ENCODE data around the gene TCF7L1. TPM values are rescaled to one million over a fixed set of nuclear protein-coding genes. Genes with fewer than 3 reads are reported as not detected.
"Not testable (repeated sequence)": the region's sequence is repeated elsewhere in the genome, so short reads cannot be mapped to it uniquely, and the experiment has no call there.

TCF7L1 gene
- polyA plus RNA-seq, 3 donors: 56.7 to 62.1 (median 58.2) TPM

DNA sequence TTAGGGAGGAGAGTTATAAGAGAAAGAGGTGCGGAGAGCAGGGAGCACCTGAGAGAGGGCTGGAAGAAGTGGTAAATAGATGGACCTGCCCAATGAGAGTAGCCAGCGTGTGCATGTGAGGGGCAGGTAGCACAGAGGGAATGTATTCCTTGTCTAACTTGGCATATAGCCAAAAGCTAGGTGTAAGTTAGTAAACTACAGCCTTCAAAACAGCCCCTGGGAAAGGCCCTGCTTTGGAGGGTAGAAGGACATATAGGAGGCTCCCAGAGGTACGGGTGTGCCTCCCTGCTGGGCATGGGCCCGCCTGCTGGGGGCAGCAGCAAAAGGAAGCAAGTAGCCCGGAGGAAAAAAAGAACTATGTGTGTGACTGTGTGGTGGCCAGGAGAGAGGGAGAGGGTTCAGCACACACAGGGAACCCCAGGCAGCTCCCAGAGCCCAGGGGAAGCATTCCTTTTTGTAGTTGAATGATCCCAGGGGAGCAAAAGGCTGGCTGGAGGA is 48.0 kb downstream of the TCF7L1 start:
- DNase-seq: no peak

DNA sequence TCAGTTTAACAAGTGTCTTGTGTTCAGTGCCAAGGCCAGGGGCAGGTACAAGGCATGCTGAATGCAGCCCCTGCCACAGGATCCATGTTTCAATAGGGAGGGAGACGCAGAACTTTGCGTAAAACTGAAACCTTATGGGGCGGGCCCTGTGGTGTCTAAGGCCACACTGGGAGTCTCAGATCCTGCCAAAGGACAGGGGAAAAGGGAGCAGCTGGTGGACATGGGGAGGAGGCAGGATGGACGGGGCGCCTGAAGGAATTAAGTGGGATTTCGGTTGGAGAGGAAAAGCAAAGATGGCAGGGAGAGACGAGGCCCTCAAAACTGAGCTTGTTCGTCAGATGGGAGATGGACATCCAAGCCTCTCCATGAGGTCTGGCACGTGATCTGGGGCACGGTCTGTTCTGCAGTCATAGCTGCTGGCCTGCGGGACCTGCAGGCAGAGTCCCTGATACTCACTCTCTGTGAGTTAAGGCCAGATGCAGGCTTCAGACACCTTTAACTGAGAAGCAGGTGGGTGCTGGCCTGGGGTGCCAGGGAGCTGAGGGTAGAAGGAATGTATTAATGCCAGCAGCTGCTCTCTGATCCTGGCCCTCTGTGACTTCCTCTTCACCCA is 48.8 kb downstream of the TCF7L1 start:
- DNase-seq: no peak

DNA sequence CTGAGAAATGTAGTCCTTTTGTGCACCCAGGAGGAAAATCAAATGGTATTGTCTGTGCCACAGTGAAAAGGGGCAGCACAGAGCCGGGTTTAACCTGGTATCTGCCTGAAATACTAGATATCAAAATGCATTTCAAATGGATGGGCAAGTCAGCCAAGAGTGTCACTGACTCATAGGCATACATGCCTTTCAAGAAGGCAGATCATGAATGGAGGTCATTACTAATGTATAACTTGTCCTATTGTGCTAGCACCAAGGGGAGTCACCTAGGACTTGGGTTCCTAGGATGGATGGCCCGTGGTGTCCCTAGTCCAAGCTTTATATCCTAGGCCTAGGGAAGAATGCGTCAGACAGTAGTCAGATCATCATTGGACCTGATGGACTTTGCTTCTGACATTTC is 49.9 kb downstream of the TCF7L1 start:
- no peak for DNase-seq

DNA sequence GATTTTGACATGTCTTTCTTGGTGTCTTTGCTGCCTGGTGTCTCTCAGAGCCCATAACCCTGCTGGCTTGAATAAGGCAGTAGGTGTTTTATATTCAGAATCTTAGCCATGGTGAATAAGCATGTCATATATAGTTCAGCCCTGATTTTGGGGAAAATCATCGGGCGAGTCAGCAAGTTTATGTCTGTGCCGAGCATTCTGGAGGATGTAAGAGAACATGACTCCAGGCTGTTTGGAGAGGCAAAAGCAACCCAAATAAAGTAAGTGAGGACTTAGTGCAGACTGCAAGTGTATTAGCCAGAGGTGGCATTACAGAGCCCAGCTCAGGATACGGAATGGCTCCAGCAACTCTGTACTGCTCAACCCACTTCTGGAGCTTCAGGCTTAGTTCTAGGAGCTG is 50.3 kb downstream of the TCF7L1 start:
- DNase-seq: no peak

DNA sequence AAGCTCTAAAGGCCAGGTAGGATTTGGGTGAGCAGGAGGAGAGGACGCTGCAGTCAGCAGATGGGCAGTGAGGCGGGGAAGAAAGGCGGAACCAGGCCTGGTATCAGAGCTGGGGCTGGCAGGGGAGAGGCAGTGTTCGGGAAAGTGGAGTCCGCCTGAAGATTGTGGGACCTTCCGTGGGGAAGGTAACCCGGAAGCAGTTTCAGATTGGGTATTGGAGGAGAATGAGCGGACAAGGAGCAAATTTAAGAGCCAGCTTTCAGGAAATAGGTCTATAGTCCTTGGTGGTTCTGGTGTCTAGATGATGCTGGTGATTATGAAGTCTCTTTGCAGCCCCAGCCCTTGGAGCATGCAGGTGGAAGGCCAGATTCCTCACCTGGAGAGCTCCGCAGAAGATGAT is 51.0 kb downstream of the TCF7L1 start:
- no peak for DNase-seq

DNA sequence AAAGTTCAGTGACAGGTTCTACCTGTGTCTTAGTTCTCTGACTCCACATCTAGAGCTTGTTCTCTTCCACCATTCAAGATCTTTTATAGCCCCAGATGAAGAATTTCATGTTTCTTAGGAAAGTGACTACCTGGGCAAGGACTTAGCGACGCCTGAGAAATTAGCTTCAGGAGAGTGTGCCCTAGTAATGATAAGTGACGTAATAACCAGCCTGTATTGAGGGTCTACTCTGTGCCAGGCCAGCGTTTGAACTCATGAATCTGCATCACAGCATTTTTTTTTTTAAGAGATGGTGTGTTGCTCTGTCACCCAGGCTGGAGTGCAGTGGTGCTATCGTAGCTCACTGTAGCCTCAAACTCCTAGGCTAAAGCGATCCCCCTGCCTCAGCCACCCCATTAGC is 51.8 kb downstream of the TCF7L1 start:
- no peak for DNase-seq

DNA sequence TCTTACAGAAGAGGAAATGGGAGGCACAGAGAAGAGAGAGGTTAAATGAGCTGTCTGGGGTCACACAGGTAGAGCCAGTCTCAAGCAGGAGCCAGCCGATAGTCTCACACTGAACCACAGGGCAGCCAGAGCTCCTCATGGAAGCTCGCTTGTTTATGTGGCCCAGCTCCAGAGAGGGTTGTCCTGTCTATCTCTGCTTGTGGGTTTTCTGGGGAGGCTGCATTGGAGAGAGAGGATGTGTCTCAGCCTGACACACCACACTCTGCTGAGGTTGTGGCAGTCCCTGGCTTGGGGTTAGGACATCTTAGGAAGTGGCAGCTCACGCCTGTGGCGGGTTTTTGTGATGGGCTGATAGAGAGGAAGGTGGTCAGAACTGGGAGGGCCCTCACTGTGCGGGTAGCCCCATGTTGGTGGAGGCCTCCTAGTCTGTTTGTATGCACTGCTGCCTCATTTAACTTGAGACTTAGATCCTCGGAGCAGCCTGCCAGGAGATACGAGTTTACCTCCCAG is 52.3 kb downstream of the TCF7L1 start:
- no peak for DNase-seq

DNA sequence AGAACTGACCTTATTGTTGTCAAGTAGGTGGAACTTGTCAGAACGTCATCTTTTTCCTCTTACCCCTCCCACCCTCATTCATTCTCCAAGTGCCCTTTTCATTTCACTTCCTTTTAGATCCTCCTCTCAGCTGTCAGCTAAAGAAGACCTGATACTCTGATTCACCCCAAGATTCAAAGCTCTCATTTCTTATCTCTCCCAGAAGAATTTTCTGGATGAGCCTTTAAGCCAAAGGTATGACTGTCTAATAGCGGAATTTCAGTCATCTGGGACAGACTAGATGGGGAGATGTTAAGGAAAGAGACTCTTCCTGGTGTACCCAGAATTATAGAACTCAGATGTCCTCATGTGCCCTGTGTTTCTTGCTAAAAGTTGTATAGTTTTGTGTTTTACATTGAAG is 53.9 kb downstream of the TCF7L1 start:
- DNase-seq: no peak

DNA sequence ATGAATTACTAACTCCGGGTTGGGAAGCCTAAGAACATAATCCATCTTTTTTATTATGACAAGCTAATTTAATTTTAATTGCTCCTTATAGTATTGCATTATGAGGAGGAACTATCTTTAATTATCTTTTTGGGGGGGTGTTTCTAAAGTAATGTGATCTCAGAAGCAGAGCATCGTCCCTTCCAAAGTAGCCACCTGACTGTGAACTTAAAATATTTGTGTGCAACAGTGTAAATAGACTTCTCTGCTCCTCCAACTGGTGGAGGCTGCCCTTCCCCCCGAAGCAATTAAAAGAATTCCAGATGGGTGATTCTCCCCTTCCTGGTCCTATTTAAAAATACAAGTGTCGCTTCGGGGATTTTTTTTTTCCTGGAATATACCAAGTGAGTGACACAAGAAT is 55.7 kb downstream of the TCF7L1 start:
- DNase-seq: no peak

DNA sequence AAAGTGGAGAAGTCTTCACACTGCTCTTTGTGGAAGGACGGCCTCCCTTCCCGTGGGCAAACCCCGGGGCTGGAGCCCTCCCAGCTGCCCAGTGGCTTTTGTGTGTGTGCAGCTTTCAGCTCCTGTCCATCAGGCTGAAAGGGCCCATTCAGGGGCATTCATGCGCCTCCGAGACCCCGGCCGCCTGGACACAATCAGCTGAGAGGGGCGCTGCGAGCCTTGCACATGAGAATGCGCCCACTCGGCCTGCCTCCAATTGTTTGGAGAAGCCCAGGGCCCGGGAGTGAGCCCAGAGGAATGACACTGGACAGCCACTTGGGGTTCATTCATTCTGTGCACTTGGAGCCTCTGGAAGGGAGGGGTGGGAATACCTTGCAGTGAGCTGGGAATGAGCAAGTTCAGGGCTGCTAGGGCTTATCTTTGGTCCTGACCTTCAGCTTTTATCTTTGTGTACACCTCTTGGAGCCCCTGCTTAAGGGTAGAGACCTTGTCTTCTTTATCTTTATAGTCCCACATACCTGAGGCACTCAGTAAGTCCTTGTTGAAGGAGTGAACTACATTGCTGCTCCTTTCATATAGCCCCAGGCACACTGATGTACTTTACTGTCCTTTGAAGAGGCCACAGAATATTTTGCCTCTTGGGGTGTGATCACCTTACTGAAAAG is 56.5 kb downstream of the TCF7L1 start:
- DNase-seq: no peak

DNA sequence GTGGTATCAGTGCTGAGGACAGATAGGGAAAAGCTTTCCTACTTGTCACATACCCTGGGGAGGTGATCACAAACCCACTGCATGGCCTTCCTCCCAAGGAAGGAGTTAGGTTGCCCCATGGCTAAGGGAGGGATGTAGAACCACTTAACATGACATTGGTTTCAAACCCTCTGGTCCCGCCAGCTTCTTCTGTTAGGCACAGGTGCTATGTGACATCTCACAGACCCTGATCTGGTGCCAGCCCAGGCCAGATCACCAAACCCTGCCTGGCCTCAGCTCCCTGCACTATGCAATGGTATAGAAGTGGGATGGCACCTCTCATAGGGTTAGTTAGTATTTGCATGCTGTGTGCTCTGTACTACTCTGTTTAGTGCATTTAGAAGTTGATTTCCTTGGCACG is 58.0 kb downstream of the TCF7L1 start:
- DNase-seq: no peak

DNA sequence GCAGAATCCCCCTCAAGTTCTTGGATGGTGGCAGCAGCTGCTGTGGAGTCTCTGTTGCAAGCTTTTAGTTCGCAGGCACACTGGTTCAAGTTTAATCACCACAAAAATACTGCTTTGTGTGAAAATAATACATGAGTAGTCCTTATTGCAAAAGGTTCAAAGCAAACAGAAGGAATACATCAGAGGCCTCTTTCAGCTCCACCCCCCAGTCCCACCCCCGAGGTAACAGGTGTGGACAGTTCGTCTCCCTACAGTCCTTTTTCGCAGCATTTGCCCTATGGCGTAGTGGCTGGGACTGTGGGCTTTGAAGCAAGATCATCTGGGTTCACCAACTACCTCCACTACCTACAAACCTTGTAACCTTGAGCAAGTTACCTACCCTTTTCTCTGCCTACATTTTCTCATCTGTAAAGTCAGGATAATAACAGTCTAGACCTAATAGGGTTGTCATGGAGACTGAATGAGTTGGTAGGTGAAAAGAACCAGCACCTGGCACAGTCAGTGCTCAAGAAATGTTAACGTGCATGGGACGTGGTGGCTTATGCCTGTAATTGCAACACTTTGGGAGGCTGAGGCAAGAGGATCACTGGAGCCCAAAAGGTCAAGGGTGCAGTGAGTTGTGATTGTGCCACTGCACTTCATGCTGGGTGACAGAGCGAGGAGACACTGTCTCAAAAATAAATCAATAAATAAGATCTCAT is 61.7 kb downstream of the TCF7L1 start:
- no peak for DNase-seq

DNA sequence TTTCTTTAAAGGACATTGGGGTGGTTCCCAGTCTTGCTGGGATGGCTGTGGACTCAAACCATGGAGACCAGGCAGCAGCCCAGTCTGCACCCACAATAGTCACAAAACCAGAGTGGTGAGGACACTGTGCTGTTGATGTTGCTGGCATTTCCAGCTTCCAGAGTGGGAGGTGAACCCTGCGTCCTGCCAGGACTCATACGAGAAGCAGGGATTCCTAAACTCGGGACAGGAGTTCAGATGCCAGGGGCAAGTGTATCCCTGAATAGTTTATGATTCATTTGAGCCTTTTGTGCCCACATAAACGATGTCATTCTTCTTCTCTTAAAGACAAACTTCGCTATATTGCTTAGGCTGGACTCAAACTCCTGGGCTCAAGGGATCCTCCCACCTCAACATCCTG is 62.8 kb downstream of the TCF7L1 start:
- no peak for DNase-seq

DNA sequence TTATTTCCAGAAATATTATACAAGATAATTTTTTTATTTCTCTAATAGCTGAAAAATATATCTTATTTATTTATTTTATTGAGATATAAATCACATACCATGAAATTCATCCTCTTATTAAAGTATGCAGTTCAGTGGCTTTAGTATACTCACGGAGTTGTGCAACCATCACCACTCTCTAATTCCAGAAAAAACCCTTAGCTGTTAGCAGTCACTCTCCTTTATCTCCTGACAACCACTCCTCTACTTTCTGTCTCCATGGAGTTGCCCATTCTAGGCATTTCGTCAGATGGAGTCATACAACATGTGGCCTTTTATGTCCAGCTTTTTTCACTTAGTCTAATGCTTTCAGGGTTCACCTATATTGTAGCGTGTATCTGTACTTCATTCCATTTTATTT is 66.5 kb downstream of the TCF7L1 start:
- DNase-seq: no peak

DNA sequence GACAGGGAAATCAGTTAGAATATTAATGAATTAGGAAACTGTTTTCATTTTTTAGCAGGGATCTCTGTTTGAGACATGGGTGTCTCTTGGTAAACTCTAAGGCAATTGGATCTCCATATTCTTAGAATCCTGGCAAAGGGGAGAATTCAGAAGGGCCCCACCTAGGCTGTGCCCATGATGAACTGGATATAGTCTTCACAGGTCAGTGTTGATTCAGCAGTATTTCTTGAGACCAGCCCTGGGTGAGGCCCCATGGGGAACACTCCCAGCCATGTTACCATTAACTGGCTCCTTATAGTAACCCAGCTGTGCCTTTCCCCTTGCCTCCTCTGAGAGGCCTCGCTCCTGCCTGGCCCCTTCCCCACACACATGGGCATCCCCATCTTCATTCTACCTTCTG is 76.7 kb downstream of the TCF7L1 start:
- no peak for DNase-seq

DNA sequence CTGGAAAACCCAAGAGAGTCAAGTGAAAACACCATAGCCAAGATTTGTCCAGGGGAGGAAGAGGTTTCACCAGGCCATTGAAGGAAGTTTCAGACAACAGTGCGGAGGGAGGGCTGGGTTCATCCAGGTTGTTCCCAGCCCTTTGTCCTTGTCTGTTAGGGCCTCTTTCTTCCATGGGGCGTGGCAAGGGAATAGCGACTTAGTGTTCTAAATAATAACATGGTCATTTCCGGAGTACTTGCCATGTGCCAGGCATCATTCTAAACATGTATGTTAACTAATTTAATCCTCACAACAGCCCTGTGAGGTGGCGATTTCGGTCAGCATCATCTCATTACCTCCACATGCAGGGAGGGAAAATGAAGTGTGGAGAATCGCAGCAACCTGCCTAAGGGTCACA is 77.3 kb downstream of the TCF7L1 start:
- DNase-seq: no peak

DNA sequence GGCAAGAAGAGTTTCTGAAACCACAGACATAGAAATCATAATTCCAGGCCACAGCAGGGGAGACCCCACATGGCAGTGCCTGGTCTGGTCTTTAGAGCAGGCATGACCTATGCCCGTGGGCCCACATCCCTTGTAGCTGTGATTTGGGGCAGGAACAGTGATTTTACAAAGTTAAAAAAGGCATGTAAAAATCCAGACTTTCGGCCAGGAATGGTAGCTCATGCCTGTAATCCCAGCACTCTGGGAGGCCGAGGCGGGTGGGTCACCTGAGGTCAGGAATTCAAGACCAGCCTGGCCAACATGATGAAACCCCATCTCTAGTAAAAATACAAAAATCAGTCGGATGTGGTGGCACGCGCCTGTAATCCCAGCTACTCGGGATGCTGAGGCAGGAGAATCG is 78.4 kb downstream of the TCF7L1 start:
- DNase-seq: not testable (repeated sequence)

DNA sequence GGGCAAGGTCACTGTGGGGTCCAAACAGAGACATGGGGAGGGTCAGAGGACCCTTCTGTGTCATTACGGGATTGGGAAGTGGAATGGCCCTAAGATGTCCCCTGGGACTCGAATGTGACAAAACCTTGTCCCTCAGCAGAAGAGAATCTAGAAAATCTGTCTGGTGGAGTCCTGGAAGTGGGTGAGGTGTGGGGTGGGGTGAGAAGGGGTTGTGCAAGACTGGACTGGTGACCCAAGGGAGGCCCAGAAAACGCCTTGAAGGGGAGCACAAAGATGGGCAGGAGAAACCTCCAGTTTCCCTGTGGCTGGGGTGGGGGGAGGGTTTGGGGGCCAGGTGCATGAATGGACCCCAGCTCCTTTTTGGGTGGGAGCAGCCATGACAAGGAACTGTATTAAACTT is 79.6 kb downstream of the TCF7L1 start:
- DNase-seq: no peak

DNA sequence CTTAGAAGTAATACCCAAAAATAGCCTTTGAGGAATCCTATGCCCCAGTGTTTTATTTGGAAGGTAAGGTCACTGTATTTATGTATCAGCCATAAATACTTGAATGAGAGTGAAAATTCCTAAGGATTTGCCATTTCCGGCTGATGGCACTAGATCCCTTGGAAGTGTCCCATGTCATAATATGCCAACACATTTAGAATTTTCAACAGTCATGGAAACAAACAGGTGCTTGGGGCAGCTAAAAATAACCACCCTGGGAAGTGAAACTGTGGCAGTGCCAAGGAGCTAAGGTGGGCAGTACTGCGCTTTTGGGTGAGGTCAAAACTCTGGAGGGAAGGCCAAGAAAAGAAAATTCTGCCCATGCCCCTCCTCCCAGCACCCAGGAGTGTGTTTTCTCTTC is 80.2 kb downstream of the TCF7L1 start:
- no peak for DNase-seq

DNA sequence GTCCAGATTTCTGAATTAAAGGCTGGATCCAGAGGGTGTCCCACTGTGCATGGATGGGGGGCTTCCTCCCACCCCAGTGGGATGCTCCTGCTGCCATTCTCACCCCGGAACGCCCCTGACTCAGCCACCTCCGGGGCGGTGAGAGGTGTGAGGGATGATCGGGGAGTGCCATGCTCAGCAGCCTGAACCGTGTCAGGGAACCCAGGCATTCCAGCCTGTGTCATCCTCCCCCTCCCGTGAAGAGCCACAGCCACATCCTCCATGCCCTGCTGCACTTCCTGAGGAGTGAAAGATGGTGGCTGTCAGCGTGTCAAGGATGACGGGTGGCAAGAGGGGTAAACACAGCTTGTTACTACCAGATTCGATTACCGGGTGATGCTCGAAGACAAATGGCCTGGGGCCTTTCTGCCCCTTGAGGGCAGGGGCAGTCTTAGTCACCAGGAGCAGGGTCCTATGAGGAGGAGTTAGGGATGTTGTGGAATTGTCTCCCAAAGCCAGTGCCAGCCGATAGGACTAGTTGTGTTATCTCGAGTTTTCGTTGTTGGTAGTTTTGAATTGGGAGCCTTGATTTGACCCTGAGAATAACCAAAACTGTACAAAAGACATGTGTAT is 80.8 kb downstream of the TCF7L1 start:
- DNase-seq: peak; percentile 80

DNA sequence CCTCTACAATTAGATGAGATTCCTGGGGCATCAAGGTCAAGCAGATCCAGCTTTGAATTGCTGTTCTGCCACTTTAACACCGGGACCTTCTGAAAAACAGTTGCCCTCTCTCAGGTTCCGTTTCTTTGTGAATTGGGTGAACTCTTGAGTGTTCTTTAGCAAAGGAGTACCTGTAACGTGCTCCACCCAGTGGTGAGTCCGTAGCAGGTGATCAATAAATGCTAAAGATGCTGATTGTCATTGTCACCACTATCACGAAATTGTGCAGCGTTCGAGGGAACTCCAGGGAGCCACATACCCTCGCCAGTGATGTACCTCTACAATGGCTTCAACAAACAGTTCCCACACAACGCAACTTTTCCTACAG is 81.9 kb downstream of the TCF7L1 start:
- DNase-seq: no peak
